Stimulated activated CD4-positive, alpha-beta T cell treated with anti-CD3 and anti-CD28 coated beads, Interleukin-15, amount 100 ng/mL, for 24 hours (primary cell): ENCODE measurements around the gene PDK4.
"Not testable (repeated sequence)": the region's sequence is repeated elsewhere in the genome, so short reads cannot be mapped to it uniquely, and the experiment has no call there.

ENCODE experiments used
- DNase-seq: peaks from one replicate; pipeline ENCODE4 v3.0.0-alpha.2; 2020

Gene PDK4

DNA sequence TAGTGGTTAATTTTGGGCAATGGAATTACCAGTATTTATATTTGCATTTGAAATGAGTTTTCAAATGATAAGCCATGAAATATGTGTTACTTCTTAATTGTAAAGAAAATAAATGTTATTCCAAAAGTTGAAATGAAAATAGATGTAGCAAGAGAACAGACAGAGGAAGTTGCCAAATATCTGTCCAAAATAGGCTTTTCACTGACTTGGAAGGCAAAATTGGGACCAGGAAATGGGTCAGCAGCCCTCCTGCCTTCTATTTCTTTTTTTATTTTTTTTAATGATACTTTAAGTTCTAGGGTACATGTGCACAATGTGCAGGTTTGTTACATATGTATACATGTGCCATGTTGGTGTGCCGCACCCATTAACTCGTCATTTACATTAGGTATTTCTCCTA lies 8.1 kb upstream of the PDK4 start:
- not testable (repeated sequence) for DNase-seq

DNA sequence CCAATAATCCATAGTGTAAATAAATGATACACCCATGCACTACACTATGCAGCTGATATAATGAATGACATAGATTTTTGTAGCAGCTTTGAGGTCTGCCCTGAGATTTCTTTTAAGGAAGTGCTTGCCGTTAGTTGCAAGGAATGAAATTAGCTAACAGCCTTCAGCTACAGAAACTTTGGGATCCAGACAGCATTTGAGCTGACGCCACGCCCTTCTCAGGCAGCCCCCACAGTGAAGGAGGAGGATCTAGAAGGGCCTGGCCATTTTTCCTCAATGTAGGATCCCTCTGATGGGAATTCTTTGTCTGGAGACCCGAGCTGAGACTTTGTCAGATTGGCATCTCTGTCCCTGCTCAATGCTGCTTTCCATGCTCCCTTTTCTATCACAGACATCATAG lies 6.1 kb upstream of the PDK4 start:
- no peak for DNase-seq

DNA sequence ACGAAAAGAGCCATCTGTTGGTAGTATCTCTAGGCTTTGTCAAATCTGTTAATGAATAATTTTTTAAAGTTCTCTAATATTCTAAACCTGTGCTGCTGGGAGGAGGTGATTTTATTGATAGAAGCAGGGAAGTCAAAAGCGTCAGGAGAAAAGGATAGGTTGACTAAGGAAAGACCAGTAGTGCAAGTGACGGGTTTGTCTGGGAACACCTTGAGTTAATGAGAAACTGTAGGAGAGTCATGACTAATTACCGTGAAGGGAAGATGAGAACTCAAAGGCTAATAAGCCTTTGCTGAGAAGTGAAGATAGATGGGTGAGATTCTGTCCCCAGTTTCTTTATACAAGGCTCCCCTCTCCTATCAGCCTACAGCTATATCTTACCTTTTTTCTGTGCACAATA lies 5.0 kb upstream of the PDK4 start:
- no peak for DNase-seq

- DNase-seq: no peak
These were observed 2.8 kb upstream of the PDK4 start for GRCh38 chr7:95599069-95599468.

DNA sequence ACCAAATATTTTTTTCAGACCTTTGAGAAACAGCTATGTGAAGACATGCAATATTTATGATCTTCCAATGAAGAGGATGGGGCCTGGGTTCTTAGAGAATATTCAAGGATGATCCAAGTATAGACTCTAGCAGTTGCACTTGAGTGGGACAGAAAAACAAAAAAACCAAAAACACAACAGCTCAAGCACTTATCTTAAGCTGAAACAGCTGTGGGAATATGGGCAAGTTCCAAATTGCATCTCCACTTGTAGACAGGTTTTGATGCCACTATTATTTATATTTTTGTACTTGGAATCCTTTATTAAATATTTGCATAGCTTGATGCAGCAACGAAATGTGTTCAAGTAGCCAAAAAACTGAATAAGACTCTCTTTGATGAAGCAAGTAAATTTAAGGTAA lies 2.2 kb upstream of the PDK4 start:
- DNase-seq: no peak

DNA sequence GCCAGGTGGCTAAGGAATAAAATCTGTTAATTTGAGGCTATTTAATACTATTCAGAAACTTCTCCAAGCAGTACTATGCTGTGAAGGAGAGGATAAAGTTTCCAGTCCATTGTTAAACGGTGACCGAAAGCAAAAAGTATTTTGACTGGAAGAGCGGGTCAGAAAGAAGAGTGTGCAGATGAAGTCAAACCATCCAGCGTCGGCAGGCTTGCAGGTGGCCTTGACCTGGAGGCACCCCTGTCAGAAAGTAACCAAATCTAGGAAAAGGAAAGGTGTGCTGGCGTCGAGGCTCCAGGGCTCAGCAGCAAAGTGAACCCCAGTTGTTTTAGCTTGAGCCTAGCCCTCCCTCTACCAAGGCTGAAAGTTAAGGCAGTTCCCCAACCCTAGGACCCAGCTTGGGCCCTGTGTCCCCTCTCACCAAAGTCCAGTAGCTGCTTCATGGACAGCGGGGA lies 544 bp downstream of the PDK4 start:
- no peak for DNase-seq

- DNase-seq: no peak
These were observed 2.1 kb downstream of the PDK4 start for GRCh38 chr7:95594185-95594584.

DNA sequence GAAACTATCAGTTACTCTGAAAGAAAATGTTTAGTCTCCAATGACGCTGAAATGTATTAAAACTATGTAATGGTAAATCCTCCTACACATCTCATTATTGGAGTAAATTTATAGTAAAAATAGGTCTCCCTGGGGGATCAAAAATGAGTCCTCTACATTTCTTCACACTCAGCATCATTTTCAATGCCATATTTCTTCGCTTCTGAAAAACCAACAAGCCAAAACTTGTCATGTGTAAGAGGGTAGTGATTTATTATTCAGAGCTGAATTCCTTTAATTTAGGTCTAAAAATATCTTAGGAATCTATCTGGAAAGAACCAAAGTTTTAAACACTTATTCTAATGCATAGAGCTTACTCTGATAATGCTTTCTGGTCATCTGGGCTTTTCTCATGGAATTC lies 3.0 kb downstream of the PDK4 start:
- DNase-seq: no peak

DNA sequence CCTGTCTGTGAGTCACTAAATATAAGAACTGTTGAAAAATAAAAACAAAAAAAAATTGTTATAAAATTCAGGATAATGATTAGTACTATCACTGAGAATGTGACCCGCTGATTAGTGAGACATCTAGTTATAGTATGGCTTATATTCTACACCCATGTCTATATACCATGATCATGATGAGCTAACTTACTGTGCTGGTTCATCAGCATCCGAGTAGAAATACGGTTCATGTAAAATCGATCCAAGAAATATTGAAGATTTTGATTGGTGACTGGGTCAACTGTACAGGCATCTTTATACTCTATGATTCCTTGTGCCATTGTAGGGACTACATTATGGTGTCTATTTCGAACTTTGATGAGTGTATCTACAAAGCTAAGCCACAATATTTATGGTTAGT lies 3.7 kb downstream of the PDK4 start:
- DNase-seq: no peak

GRCh38 chr7:95590387-95591248 lies 5.7 kb downstream of the PDK4 start:
- no peak for DNase-seq

DNA sequence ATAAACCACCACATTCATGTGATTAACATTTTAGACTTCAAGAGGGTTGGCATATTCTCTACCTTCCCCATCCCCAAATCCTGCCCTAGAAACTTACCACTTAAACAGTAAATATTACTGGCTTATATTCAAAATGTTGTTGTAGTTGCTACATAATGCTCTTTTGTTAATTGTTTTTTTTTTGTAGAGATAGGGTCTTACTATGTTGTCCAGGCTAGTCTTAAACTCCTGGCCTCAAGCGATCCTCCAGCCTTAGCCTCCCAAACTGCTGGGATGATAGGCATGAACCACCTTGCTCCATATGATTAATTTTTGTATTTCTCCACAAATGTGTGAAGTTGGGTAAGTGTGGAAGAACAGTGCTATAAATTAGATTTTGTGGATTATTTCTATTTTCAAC lies 6.5 kb downstream of the PDK4 start:
- no peak for DNase-seq

GRCh38 chr7:95589031-95589430 lies 7.3 kb downstream of the PDK4 start:
- no peak for DNase-seq

GRCh38 chr7:95586951-95587301 lies 9.4 kb downstream of the PDK4 start:
- no peak for DNase-seq

DNA sequence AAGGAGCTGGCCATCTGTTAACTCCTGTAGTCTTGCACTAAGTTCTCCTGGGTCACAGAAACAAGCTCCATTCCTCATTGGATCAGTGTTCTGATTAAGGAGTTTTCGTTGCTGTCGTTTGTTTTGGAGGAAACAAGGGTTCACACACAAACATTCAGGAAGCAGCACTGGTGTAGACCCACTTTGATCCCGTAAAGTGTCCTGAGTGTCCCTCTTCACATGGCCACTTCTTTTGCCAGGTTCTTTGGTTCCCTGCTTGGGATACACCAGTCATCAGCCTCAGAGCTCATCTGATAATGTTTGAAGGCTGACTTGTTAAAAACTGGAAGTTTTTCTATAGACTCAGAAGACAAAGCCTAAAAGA lies 10.9 kb downstream of the PDK4 start:
- no peak for DNase-seq

GRCh38 chr7:95584769-95585425 lies 11.4 kb downstream of the PDK4 start:
- DNase-seq: no peak

GRCh38 chr7:95583834-95584621 lies 12.3 kb downstream of the PDK4 start:
- DNase-seq: no peak

- no peak for DNase-seq
These were observed 13.6 kb downstream of the PDK4 start for GRCh38 chr7:95582578-95583293.

DNA sequence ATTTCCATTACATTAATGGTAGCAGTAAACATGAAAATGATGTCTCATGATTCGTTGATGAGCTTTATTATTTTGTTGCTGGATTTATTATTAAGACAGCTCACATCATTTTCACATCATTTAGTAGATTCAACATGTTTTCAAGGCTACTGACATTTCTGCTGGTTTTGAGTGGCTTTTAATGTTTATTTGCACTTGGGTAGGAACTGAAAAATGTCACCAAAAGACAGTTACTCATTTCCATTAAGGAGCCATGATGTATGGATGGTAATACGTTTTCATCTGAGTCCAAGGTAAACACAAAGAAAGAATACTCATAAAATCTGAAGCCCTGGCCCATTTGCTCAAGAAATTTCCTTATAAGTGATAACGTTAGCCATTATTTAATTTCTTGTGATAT lies 14.8 kb downstream of the PDK4 start:
- no peak for DNase-seq

GRCh38 chr7:95579318-95579717 lies 17.0 kb downstream of the PDK4 start:
- DNase-seq: no peak

GRCh38 chr7:95578299-95578855 lies 17.9 kb downstream of the PDK4 start:
- DNase-seq: no peak

DNA sequence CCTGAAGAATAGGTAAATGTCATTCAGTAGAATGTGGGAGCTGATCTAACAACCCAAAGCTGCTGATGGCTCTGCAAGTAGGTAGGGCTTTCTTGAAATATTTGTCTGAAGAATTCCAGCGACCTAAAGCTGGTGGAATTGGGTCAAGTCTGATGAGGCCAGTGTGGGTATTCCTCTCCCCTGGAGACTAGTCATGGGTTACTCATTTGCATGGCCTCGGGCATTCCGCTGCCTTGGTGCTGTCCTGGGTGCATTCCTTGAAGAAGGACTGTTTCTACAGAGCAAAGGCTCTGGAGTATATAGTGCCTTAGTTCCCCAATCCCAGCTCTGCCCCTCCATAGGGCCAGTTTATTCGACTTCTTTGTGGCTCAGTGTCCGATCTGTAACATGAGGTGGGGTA lies 19.2 kb downstream of the PDK4 start:
- no peak for DNase-seq

DNA sequence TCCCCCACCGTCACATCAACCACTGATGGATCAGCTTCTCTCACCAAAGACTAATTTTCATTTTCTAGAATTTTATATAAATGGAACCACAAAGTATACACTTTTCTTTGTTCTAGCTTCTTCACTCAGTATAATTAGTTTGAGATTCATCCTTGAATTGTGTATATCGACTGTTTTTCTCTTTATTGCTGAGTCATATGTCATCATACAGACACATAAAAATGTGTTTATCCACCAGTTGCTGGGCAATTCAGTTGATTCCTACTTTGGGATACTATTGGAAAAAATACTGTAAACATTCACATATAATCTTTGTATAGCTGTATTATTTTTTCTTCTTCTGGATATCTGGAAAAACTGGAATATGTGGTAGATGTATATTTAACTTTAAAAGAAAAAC lies 26.6 kb downstream of the PDK4 start:
- no peak for DNase-seq

DNA sequence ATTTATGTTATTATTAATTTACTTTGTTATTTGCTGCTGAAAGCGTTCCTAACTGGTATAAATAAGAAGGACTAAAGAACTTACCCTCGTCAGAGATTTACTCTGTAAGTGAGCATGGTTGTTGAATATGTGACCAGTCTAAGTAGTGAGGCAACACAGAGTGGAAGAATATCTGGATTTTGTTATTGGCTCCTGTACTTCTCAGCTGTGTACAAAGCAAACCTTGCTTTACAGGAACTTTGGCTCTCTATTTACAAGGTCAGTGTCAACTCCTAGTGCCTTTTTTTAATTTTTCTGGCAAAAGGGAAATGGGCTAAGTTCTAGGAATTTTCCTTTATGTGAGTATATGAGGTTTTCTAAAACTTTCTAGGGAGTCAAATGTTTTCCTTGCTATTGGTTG lies 35.6 kb downstream of the PDK4 start:
- no peak for DNase-seq
